Natural killer cell (primary cell): ENCODE measurements around the gene MSI2. TPM values are rescaled to one million over a fixed set of nuclear protein-coding genes. Genes with fewer than 3 reads are reported as not detected.

ENCODE experiments used
- ATAC-seq, 3 donors: fragments of 150-1000 bp in 2 of 3; fragments of 200-7000 bp in 1 of 3; cut with Tn5 transposase; 1 replicate in 1 of 3; 2 replicates in 2 of 3; pipeline ENCODE4 v1.10.0; 2021; ENCODE audit warnings: mild to moderate bottlenecking in 2 of 3, moderate library complexity in 2 of 3
- DNase-seq, 2 donors: peaks; one replicate each; pipeline versions ENCODE4 v3.0.0 to v3.0.0-alpha.2; 2013 to 2021; ENCODE audit warnings: mixed read lengths in 1 of 2
- H3K27ac ChIP-seq: one replicate; pipeline ENCODE4 v1.5.1; 2013; ENCODE audit warnings: mild to moderate bottlenecking, low read length
- H3K27me3 ChIP-seq: one replicate; pipeline ENCODE4 v1.6.1; 2013; ENCODE audit warnings: low read length; ENCODE audit not compliant: control insufficient read depth, insufficient read depth
- H3K36me3 ChIP-seq: one replicate; pipeline ENCODE4 v1.6.1; 2013; ENCODE audit warnings: low read length; ENCODE audit not compliant: control insufficient read depth, insufficient read depth
- H3K4me1 ChIP-seq: one replicate; pipeline ENCODE4 v1.6.1; 2013; ENCODE audit warnings: low read length; ENCODE audit not compliant: control insufficient read depth, insufficient read depth
- H3K4me3 ChIP-seq: one replicate; pipeline ENCODE4 v1.5.1; 2013; ENCODE audit warnings: low read length
- H3K9me3 ChIP-seq: one replicate; pipeline ENCODE4 v1.6.1; 2013; ENCODE audit warnings: low read length; ENCODE audit not compliant: control insufficient read depth, insufficient read depth
- H3K27ac Mint-ChIP-seq, 2 donors: one replicate each; pipeline ENCODE4 v1.8.0; 2022; ENCODE audit warnings: mild to moderate bottlenecking in 2 of 2, mixed read lengths in 2 of 2, moderate library complexity in 1 of 2
- H3K27me3 Mint-ChIP-seq, 2 donors: one replicate each; pipeline ENCODE4 v1.8.0; 2022; ENCODE audit warnings: low read depth in 2 of 2, mixed read lengths in 2 of 2
- H3K36me3 Mint-ChIP-seq: one replicate; pipeline ENCODE4 v1.8.0; 2022; ENCODE audit warnings: mixed read lengths
- H3K4me1 Mint-ChIP-seq, 2 donors: one replicate each; pipeline ENCODE4 v1.8.0; 2022; ENCODE audit warnings: mixed read lengths in 2 of 2
- H3K4me3 Mint-ChIP-seq: one replicate; pipeline ENCODE4 v1.8.0; 2022; ENCODE audit warnings: mild to moderate bottlenecking, moderate library complexity, mixed read lengths
- H3K9me3 Mint-ChIP-seq, 2 donors: one replicate each; pipeline ENCODE4 v1.8.0; 2022; ENCODE audit warnings: mixed read lengths in 2 of 2
- WGBS: methylation state at CpG from one replicate; pipeline ENCODE4 v1.1.7; 2013; ENCODE audit warnings: missing lambda C conversion rate; ENCODE audit not compliant: insufficient coverage; 5-methylcytosine and 5-hydroxymethylcytosine counted together
- intact Hi-C: fragments of 100-400 bp; cut with micrococcal nuclease; formaldehyde crosslinking; loops from one replicate; pipeline ENCODE4 v1.14.2; 2022
- total RNA-seq, 4 donors: library from RNA; stranded (reverse); fragments of 120-200 nt in 1 of 4; gene quantifications; one replicate each; pipeline versions ENCODE4 v1.2.3 to v1.2.4, GENCODE V29; 2013 to 2022
- TF ChIP-seq, protein P1 (sequence below): fragments of 200-600 bp; IDR thresholded peaks from one replicate; pipeline ENCODE4 v1.8.0; 2022; ENCODE audit warnings: antibody characterized with exemption

The MSI2 gene
- total RNA-seq, 3 donors from 2014 or later (not counting 1 experiment from before 2014, with no cell fraction given) = 95.5 to 145 (median 96.8) TPM

DNA sequence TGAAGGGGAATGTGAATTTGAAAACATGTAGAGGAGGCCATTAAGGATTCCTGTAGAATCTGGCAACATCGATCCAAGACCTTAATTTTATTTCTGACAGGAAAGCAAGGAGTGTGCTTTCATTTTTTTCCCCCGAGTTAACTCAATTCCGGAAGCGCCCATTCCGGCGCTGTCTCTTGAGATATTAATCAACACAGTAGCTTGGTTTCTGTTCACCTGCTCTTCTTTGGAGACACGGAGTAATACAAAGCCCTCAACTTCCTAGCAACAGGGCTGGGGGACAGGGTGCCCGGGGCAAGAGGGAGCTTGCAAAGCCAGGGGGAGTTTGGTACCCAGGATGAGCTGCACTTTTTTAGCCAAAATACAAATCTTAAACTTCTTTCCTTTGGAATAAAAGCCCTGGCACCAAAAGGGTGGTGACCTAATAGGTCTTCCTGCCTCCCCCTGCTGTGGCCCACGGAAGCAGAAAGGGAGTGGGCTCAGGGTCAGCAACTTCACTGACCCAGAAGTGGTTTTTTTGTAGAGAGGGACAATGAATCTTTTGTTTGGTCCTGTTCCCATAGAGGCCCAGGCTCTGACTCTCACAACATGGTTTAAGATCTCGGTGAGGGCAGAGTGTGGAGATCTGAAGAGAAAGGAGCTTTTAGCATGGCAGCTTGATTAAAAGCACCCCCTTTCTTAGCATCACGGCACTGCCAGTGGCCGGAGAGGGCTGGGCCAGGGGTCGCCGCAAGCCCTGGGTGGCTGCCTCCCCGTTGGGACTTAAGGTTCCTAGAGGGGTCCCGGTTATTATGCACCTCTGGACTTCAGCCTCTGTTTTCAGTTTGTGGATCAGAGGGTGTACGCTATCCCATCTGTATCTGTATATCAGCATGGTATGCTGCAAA lies 281.4 kb downstream of the MSI2 start:
- Histone ChIP-seq H3K27me3 (no peaks in the 10 kb centered on the region), H3K27ac (no peak overlapping the region), H3K4me3 (no peak overlapping the region), H3K9me3 (no peaks in the 10 kb centered on the region), H3K4me1 (peaks cover 13% of the 10 kb centered on the region), H3K36me3 (no peaks in the 10 kb centered on the region)
- TF ChIP-seq, protein P1, sequence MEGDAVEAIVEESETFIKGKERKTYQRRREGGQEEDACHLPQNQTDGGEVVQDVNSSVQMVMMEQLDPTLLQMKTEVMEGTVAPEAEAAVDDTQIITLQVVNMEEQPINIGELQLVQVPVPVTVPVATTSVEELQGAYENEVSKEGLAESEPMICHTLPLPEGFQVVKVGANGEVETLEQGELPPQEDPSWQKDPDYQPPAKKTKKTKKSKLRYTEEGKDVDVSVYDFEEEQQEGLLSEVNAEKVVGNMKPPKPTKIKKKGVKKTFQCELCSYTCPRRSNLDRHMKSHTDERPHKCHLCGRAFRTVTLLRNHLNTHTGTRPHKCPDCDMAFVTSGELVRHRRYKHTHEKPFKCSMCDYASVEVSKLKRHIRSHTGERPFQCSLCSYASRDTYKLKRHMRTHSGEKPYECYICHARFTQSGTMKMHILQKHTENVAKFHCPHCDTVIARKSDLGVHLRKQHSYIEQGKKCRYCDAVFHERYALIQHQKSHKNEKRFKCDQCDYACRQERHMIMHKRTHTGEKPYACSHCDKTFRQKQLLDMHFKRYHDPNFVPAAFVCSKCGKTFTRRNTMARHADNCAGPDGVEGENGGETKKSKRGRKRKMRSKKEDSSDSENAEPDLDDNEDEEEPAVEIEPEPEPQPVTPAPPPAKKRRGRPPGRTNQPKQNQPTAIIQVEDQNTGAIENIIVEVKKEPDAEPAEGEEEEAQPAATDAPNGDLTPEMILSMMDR = no peak
- Mint-ChIP-seq H3K27ac (no peak overlapping the region), H3K9me3 (no peaks in the 10 kb centered on the region), H3K36me3 (no peaks in the 10 kb centered on the region), H3K4me1 (peaks cover 14 to 22% of the 10 kb centered on the region in 2 donors), H3K4me3 (peak overlapping the region; percentile 49), H3K27me3 (no peaks in the 10 kb centered on the region)
- no peak for ATAC-seq
- WGBS = 59% methylated on average over 17 of the region's 17 CpGs
- DNase-seq = peak in 1 of 2 donors; percentile 17
- intact Hi-C loops = no loop called here

DNA sequence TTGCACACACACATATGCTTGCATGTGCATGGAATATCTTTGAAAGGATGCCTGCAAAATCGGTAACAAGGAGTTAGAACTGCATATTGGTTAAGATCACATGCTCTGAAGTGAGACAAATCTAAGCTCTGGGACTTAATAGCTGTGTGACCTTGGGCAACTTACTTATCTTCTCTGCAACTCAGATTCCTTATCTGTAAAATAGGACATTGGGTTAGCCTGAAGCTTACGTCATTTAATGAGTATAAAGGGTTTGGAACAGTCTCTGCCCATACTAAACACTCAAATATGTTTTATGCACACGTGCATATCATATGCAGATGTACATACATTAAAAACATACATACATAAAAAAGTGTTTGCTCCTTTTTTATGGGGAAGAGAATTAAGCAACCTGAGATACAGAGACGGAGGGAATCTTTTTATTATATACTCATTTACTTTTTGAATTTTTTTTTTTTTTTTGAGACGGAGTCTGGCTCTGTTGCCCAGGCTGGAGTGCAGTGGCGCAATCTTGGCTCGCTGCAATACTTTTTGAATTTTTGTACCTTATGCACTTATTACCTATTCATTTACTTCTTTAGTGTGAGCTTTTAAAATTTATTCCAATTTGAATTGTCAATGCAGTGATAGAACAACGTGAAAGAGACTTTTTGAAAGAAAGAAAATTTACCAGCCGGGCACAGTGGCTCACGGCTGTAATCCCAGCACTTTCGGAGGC lies 282.6 kb downstream of the MSI2 start:
- Mint-ChIP-seq H3K4me1 (peaks cover 14 to 22% of the 10 kb centered on the region in 2 donors), H3K27me3 (no peaks in the 10 kb centered on the region), H3K36me3 (no peaks in the 10 kb centered on the region), H3K9me3 (no peaks in the 10 kb centered on the region), H3K27ac (no peak overlapping the region), H3K4me3 (peak overlapping the region; percentile 6)
- Histone ChIP-seq H3K27me3 (no peaks in the 10 kb centered on the region), H3K36me3 (no peaks in the 10 kb centered on the region), H3K27ac (no peak overlapping the region), H3K4me1 (peaks cover 13% of the 10 kb centered on the region), H3K4me3 (no peak overlapping the region), H3K9me3 (no peaks in the 10 kb centered on the region)
- ATAC-seq = no peak
- TF ChIP-seq, protein P1 = no peak
- DNase-seq = no peak
- intact Hi-C loops = no loop called here
- 86% methylated on average over 8 of the region's 11 CpGs for WGBS

DNA sequence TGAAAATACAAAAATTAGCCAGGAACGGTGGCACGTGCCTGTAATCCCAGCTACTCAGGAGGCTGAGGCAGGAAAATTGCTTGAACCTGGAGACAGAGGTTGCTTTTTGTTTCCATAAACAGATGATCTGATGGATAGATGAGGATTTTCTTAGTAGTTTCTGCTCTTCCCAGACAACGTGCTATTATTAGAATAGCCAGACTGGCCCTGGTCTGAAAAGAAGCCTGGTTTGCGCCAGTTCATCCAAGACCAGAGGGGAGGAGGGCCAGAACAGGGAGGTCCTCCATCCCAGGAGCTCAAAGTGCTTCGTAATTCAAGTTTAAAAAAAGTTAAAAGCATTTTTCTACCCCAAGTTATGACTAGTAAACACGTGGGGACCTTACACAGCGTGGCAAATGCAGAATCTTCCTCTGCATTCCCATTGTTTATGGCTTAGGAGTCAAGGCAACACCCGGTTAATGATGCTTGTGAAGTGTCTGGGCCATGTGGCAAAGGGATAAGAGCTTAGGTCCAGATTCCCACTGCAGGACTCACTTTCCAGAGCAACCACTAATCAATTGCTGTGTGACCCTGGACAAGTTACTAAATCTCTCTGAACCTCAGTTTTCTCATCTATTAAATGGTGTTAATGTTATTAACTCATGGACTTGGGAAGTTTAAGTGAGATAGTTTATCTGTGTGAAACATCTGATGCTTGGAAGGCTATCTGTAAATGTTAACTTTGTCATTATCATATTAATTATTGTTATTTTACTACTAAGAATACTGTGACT lies 283.4 kb downstream of the MSI2 start:
- peaks cover 14 to 22% of the 10 kb centered on the region in 2 donors for H3K4me1 Mint-ChIP-seq

More for the DNA sequence above, 283.4 kb downstream of the MSI2 start:
- H3K9me3 ChIP-seq = no peaks in the 10 kb centered on the region
- H3K27me3 Mint-ChIP-seq = no peaks in the 10 kb centered on the region
- no peak overlapping the region for H3K27ac ChIP-seq
- no peaks in the 10 kb centered on the region for H3K9me3 Mint-ChIP-seq
- DNase-seq (no peak), ATAC-seq (no peak)
- H3K4me3 Mint-ChIP-seq = no peak overlapping the region
- WGBS = 86% methylated on average over 5 of the region's 8 CpGs
- no peaks in the 10 kb centered on the region for H3K36me3 Mint-ChIP-seq
- H3K4me3 ChIP-seq = no peak overlapping the region
- H3K27ac Mint-ChIP-seq = no peak overlapping the region
- TF ChIP-seq, protein P1 = no peak
- no peaks in the 10 kb centered on the region for H3K36me3 ChIP-seq
- peaks cover 13% of the 10 kb centered on the region for H3K4me1 ChIP-seq
- no peaks in the 10 kb centered on the region for H3K27me3 ChIP-seq
- intact Hi-C loops = no loop called here
